Jurkat, Clone E6-1 (cell line): ENCODE results near the gene SPAG4.
A peak's percentile ranks its signal among the peaks of the same experiment; 100 is the strongest.

ENCODE experiments used
- DNase-seq: peaks from one replicate; pipeline ENCODE4 v3.0.0-alpha.2; 2011; ENCODE audit warnings: low read depth, low spot score
- H3K4me3 ChIP-seq: 2 replicates; pipeline ENCODE4 v1.5.1; 2011; ENCODE audit warnings: mild to moderate bottlenecking, low read length, control low read depth, moderate library complexity

Gene SPAG4

GRCh38 chr20:35598899-35599775, 16.5 kb upstream of the SPAG4 start:
- no peak overlapping the region for H3K4me3 ChIP-seq
- no peak for DNase-seq

GRCh38 chr20:35599776-35600120, 15.9 kb upstream of the SPAG4 start:
- DNase-seq, result no peak
- H3K4me3 ChIP-seq, result no peak overlapping the region

- no peak for DNase-seq
- no peak overlapping the region for H3K4me3 ChIP-seq
These were observed 15.2 kb upstream of the SPAG4 start for GRCh38 chr20:35600176-35600992.

- no peak overlapping the region; the same call in 1 of the 2 replicates for H3K4me3 ChIP-seq
- peak; percentile 22 for DNase-seq
These were observed 14.3 kb upstream of the SPAG4 start for GRCh38 chr20:35600993-35601973.

- H3K4me3 ChIP-seq, result no peak overlapping the region
These were observed 13.6 kb upstream of the SPAG4 start for GRCh38 chr20:35601990-35602389.

GRCh38 chr20:35602851-35603495, 12.7 kb upstream of the SPAG4 start:
- DNase-seq, result no peak
- H3K4me3 ChIP-seq, result no peak overlapping the region

More at GRCh38 chr20:35601990-35602389, 13.6 kb upstream of the SPAG4 start:
- no peak for DNase-seq

GRCh38 chr20:35603695-35604448, 11.8 kb upstream of the SPAG4 start:
- DNase-seq, result no peak
- no peak overlapping the region for H3K4me3 ChIP-seq

GRCh38 chr20:35604449-35604747, 11.2 kb upstream of the SPAG4 start:
- no peak for DNase-seq
- H3K4me3 ChIP-seq, result no peak overlapping the region

GRCh38 chr20:35606127-35606526, 9.5 kb upstream of the SPAG4 start:
- no peak overlapping the region for H3K4me3 ChIP-seq
- DNase-seq, result no peak

- no peak for DNase-seq
- H3K4me3 ChIP-seq, result no peak overlapping the region
These were observed 8.5 kb upstream of the SPAG4 start for GRCh38 chr20:35607003-35607735.

- no peak for DNase-seq
These were observed 4.7 kb upstream of the SPAG4 start for GRCh38 chr20:35610833-35611427.

GRCh38 chr20:35611482-35611881, 4.1 kb upstream of the SPAG4 start:
- DNase-seq, result no peak
- no peak overlapping the region for H3K4me3 ChIP-seq

More at GRCh38 chr20:35610833-35611427, 4.7 kb upstream of the SPAG4 start:
- no peak overlapping the region for H3K4me3 ChIP-seq

- no peak overlapping the region for H3K4me3 ChIP-seq
- peak; percentile 99 for DNase-seq
These were observed 1.1 kb downstream of the SPAG4 start for GRCh38 chr20:35616465-35617396.

- no peak for DNase-seq
- H3K4me3 ChIP-seq, result no peak overlapping the region
These were observed 2.0 kb downstream of the SPAG4 start for GRCh38 chr20:35617397-35618262.
